DMS 273 (cell line): ENCODE results near the gene GABRB2.

Source experiments
- DNase-seq: peaks from one replicate; lab custom pipeline; 2025; ENCODE audit not compliant: unreplicated experiment; lab: John Stamatoyannopoulos, UW

Gene GABRB2

GRCh38 chr5:161481922-161482321 is 64.6 kb downstream of the GABRB2 start:
- DNase-seq: no peak

- DNase-seq: peak; percentile 39
These were observed 75.1 kb downstream of the GABRB2 start for GRCh38 chr5:161471211-161471950.

- no peak for DNase-seq
These were observed 78.8 kb downstream of the GABRB2 start for GRCh38 chr5:161467703-161468102.

- DNase-seq: no peak
These were observed 85.8 kb downstream of the GABRB2 start for GRCh38 chr5:161460741-161461140.

GRCh38 chr5:161446655-161447054 is 99.9 kb downstream of the GABRB2 start:
- peak; percentile 18 for DNase-seq

GRCh38 chr5:161442471-161442870 is 104.1 kb downstream of the GABRB2 start:
- DNase-seq: peak; percentile 11

GRCh38 chr5:161432798-161433197 is 113.7 kb downstream of the GABRB2 start:
- peak; percentile 12 for DNase-seq

GRCh38 chr5:161431963-161432362 is 114.6 kb downstream of the GABRB2 start:
- DNase-seq: no peak

GRCh38 chr5:161421067-161421466 is 125.5 kb downstream of the GABRB2 start:
- peak; percentile 31 for DNase-seq

- peak; percentile 84 for DNase-seq
These were observed 126.0 kb downstream of the GABRB2 start for GRCh38 chr5:161420521-161420920.

GRCh38 chr5:161414896-161415295 is 131.6 kb downstream of the GABRB2 start:
- DNase-seq: no peak

GRCh38 chr5:161414037-161414436 is 132.5 kb downstream of the GABRB2 start:
- DNase-seq: no peak

- no peak for DNase-seq
These were observed 133.7 kb downstream of the GABRB2 start for GRCh38 chr5:161412792-161413191.

GRCh38 chr5:161411156-161411555 is 135.4 kb downstream of the GABRB2 start:
- no peak for DNase-seq

GRCh38 chr5:161410640-161411039 is 135.9 kb downstream of the GABRB2 start:
- DNase-seq: no peak

GRCh38 chr5:161409471-161409870 is 137.1 kb downstream of the GABRB2 start:
- DNase-seq: no peak

GRCh38 chr5:161406880-161407279 is 139.6 kb downstream of the GABRB2 start:
- no peak for DNase-seq

GRCh38 chr5:161403996-161404395 is 142.5 kb downstream of the GABRB2 start:
- no peak for DNase-seq

GRCh38 chr5:161403121-161403520 is 143.4 kb downstream of the GABRB2 start:
- no peak for DNase-seq

- peak; percentile 96 for DNase-seq
These were observed 145.9 kb downstream of the GABRB2 start for GRCh38 chr5:161400583-161400982.

GRCh38 chr5:161399996-161400562 is 146.4 kb downstream of the GABRB2 start:
- peak; percentile 81 for DNase-seq

- no peak for DNase-seq
These were observed 149.1 kb downstream of the GABRB2 start for GRCh38 chr5:161397448-161397847.

GRCh38 chr5:161396171-161396570 is 150.4 kb downstream of the GABRB2 start:
- DNase-seq: no peak
